ENCODE data around the gene GHRHR.

Gene GHRHR

GRCh38 chr7:30928254-30928872 lies 35.4 kb upstream of the GHRHR start:
- DNase-seq, result no peak

GRCh38 chr7:30929686-30930085 lies 34.1 kb upstream of the GHRHR start:
- no peak for DNase-seq

- DNase-seq, result no peak
Observed at GRCh38 chr7:30930621-30931020, 33.1 kb upstream of the GHRHR start.

GRCh38 chr7:30931161-30931928 lies 32.4 kb upstream of the GHRHR start:
- no peak for DNase-seq

GRCh38 chr7:30931929-30932540 lies 31.7 kb upstream of the GHRHR start:
- DNase-seq, result no peak

- no peak for DNase-seq
Observed at GRCh38 chr7:30932562-30932961, 31.2 kb upstream of the GHRHR start.

GRCh38 chr7:30933124-30933974 lies 30.4 kb upstream of the GHRHR start:
- no peak for DNase-seq

- no peak for DNase-seq
Observed at GRCh38 chr7:30934225-30934624, 29.5 kb upstream of the GHRHR start.

- no peak for DNase-seq
Observed at GRCh38 chr7:30934732-30935568, 28.8 kb upstream of the GHRHR start.

GRCh38 chr7:30935569-30935877 lies 28.2 kb upstream of the GHRHR start:
- no peak for DNase-seq

GRCh38 chr7:30936650-30937245 lies 27.0 kb upstream of the GHRHR start:
- no peak for DNase-seq

GRCh38 chr7:30937416-30937815 lies 26.3 kb upstream of the GHRHR start:
- no peak for DNase-seq

GRCh38 chr7:30938435-30939316 lies 25.1 kb upstream of the GHRHR start:
- peak; percentile 56 to 78 (median 72) for DNase-seq

GRCh38 chr7:30941582-30942323 lies 22.0 kb upstream of the GHRHR start:
- DNase-seq, result no peak

GRCh38 chr7:30950197-30950596 lies 13.6 kb upstream of the GHRHR start:
- no peak for DNase-seq

GRCh38 chr7:30954914-30955313 lies 8.8 kb upstream of the GHRHR start:
- DNase-seq, result no peak

GRCh38 chr7:30956704-30957103 lies 7.0 kb upstream of the GHRHR start:
- DNase-seq, result no peak

GRCh38 chr7:30965372-30965771 lies 1.6 kb downstream of the GHRHR start:
- DNase-seq, result no peak

- DNase-seq, result no peak
Observed at GRCh38 chr7:30965883-30966282, 2.1 kb downstream of the GHRHR start.

GRCh38 chr7:30968294-30968693 lies 4.5 kb downstream of the GHRHR start:
- no peak for DNase-seq
